Heart right ventricle (tissue), 16 donors: ENCODE measurements around the gene ZCCHC4. TPM values are rescaled to one million over a fixed set of nuclear protein-coding genes. Genes with fewer than 3 reads are reported as not detected.

ENCODE experiments used
- ATAC-seq, 8 donors: fragments of 200-7000 bp; cut with Tn5 transposase; one replicate each; pipeline ENCODE4 v1.9.1; 2020; ENCODE audit warnings: mild to moderate bottlenecking in 8 of 8, moderate library complexity in 8 of 8, moderate number of reproducible peaks in 1 of 8
- DNase-seq, 2 donors: peaks; one replicate each; pipeline ENCODE4 v3.0.0-alpha.2; 2020
- H3K27ac ChIP-seq, 10 donors: fragments of 200-600 bp; sonication (generic) in 2 of 10; one replicate each; pipeline versions ENCODE4 v1.5.0 to v1.8.0; 2020 to 2022; ENCODE audit warnings: mild to moderate bottlenecking in 3 of 10
- H3K27me3 ChIP-seq, 7 donors: fragments of 200-600 bp; one replicate each; pipeline ENCODE4 v1.8.0; 2021 to 2022; ENCODE audit warnings: mild to moderate bottlenecking in 2 of 7
- H3K36me3 ChIP-seq, 9 donors: fragments of 200-600 bp; sonication (generic) in 1 of 9; one replicate each; pipeline versions ENCODE4 v1.5.0 to v1.8.0; 2020 to 2022; ENCODE audit warnings: mild to moderate bottlenecking in 2 of 9
- H3K4me1 ChIP-seq, 9 donors: fragments of 200-600 bp; sonication (generic) in 1 of 9; one replicate each; pipeline versions ENCODE4 v1.5.0 to v1.8.0; 2020 to 2022; ENCODE audit warnings: mild to moderate bottlenecking in 4 of 9
- H3K4me3 ChIP-seq, 10 donors: fragments of 200-600 bp; sonication (generic) in 2 of 10; one replicate each; pipeline versions ENCODE4 v1.5.0 to v1.8.0; 2020 to 2022; ENCODE audit warnings: mild to moderate bottlenecking in 7 of 10, moderate library complexity in 2 of 10
- H3K9me3 ChIP-seq, 11 donors: fragments of 200-600 bp in 10 of 11; sonication (generic) in 2 of 11; one replicate each; pipeline versions ENCODE4 v1.5.0 to v1.8.0; 2013 to 2022; ENCODE audit warnings: mild to moderate bottlenecking in 2 of 11, control low read depth in 1 of 11, moderate library complexity in 1 of 11
- WGBS, 2 donors: extraction: QIAGEN DNeasy Blood & Tissue Kit; methylation state at CpG; one replicate each; pipeline ENCODE4 v1.1.7; 2013; ENCODE audit warnings: inconsistent platforms in 1 of 2; 5-methylcytosine and 5-hydroxymethylcytosine counted together
- intact Hi-C, 10 donors: fragments of 100-400 bp; cut with DNase I; formaldehyde crosslinking; loops; one replicate each; pipeline versions ENCODE4 v1.11.1 to v1.14.2; 2022
- polyA plus RNA-seq, 2 donors: library from polyadenylated mRNA; stranded (reverse); fragments of 200-250 nt; gene quantifications; one replicate each; pipeline ENCODE4 v1.2.3, GENCODE V29; 2013
- total RNA-seq, 10 donors: library from RNA; stranded (reverse); fragmentation: NEBNext Ultra II Directional in 3 of 10; extraction: Animal tissue kit (Norgen Biotek cat#: 25700) in 3 of 10; gene quantifications; one replicate each; pipeline versions ENCODE4 v1.2.1 to v1.2.4, GENCODE V29; 2021 to 2023
- TF ChIP-seq, protein P1 (sequence below), 9 donors: fragments of 200-600 bp; sonication (generic) in 2 of 9; IDR thresholded peaks; one replicate each; pipeline versions ENCODE4 v1.5.0 to v1.8.0; 2021 to 2022; ENCODE audit warnings: antibody characterized with exemption in 9 of 9, mild to moderate bottlenecking in 5 of 9, moderate library complexity in 1 of 9
- donor health status: Arrhythmogenic right ventricular cardiomyopathy.
- donor health status: ischemic (EF 13 %, LVEDD 7.1; RV severe dilation, severe dysfunction).
- donor health status: healthy with polysubstance abuse.
- donor health status: DM: no; HTN: yes; CAD: no.
- donor health status: DM: no; HTN: no; CAD: no.
- donor health status: ischemic (EF 25% LVEDD 6.9; RV normal size, moderate dysfunction).
- donor health status: ischemic (EF 25% LVEDD 5.7; RV mildly dilated, moderate dysfunction).
- donor health status: healthy.
- donor health status: DM: yes; HTN: yes; CAD: no.
- donor health status: Ischemic cardiomyopathy.
- donor health status: ischemic (EF 35%, LVEDD 5.7; RV mildly dilated, moderate dysfunction).
- donor health status: nonischemic (EF 11% LVEDD 7.7; RV severe dilation, severe dysfunction).
- donor health status: DM: yes; HTN: yes; CAD: no.
- donor health status: PGD.
- donor health status: ischemic (EF 29% LVEDD 5.4; RV normal size, mild dysfunction).
- donor health status: nonischemic (EF 23%, LVEDD 6.1; RV moderate dilation, normal function).

ZCCHC4 gene
- total and polyA plus RNA-seq, 12 donors, result 3.8 to 10.9 (median 7.5) TPM

DNA sequence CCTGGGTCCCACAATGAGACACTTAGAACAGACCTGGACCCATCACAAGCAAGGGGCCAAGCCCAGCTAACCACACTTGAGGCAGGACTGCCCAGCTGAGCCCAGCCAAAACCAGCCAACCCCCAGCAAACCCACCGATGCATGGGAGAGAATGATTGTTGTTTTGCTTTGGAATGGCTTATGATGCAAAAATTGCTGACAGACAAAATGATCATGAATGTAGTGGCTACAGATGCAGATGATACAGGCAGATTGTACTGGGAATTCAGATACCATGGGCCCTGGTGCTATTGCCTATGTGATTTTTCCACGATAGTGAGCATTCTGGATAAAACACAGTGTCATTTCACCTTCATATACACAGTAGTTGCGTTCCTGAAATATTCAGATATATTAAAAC is 9.0 kb upstream of the ZCCHC4 start:
- Histone ChIP-seq H3K4me1 (peaks cover 0 to 3% (median 0%) of the 10 kb centered on the region in 9 donors), H3K27ac (no peak overlapping the region), H3K9me3 (no peaks in the 10 kb centered on the region), H3K4me3 (no peak overlapping the region), H3K27me3 (peaks cover 0 to 12% (median 5%) of the 10 kb centered on the region in 7 donors), H3K36me3 (no peaks in the 10 kb centered on the region)
- TF ChIP-seq, protein P1, sequence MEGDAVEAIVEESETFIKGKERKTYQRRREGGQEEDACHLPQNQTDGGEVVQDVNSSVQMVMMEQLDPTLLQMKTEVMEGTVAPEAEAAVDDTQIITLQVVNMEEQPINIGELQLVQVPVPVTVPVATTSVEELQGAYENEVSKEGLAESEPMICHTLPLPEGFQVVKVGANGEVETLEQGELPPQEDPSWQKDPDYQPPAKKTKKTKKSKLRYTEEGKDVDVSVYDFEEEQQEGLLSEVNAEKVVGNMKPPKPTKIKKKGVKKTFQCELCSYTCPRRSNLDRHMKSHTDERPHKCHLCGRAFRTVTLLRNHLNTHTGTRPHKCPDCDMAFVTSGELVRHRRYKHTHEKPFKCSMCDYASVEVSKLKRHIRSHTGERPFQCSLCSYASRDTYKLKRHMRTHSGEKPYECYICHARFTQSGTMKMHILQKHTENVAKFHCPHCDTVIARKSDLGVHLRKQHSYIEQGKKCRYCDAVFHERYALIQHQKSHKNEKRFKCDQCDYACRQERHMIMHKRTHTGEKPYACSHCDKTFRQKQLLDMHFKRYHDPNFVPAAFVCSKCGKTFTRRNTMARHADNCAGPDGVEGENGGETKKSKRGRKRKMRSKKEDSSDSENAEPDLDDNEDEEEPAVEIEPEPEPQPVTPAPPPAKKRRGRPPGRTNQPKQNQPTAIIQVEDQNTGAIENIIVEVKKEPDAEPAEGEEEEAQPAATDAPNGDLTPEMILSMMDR (IDR thresholded peaks at IDR 0.05), result no peak
- WGBS, 2 donors, result 82 to 86% methylated on average over 3 of the region's 3 CpGs
- DNase-seq (no peak), ATAC-seq (no peak)
- intact Hi-C loops, result loop anchor here in 2 of 10 donors (10.0 kb wide), 1 partner anchor 139 kb away; the partner anchor contains the start of gene SEPSECS (in 2 of the 2)

DNA sequence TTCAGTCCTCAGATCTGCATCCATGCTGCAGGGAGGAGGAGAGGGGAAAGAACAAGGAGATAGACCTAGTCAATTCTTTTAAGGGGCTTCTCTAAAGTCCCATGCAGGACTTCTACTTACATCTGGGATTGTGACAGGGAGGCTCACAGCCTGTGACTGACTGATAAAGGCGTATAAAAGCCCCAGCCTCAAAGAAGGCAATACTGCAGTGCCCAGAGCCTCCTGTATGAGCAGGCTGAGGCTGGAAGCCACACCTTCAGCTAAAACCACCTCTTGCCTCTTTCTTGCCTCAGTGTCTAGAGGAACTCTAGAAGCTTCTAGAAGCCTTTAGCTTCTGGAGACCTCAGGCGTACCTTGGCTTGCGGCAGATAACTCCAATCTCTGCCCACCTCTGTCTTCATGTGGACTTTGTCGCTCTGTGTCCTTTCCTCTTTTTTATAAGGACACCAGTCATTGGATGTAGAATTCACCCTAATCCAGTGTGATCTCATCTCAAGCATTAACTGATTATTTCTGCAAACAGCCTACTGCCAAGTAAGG is 6.0 kb upstream of the ZCCHC4 start:
- TF ChIP-seq, protein P1 (IDR thresholded peaks at IDR 0.05), result no peak

DNA sequence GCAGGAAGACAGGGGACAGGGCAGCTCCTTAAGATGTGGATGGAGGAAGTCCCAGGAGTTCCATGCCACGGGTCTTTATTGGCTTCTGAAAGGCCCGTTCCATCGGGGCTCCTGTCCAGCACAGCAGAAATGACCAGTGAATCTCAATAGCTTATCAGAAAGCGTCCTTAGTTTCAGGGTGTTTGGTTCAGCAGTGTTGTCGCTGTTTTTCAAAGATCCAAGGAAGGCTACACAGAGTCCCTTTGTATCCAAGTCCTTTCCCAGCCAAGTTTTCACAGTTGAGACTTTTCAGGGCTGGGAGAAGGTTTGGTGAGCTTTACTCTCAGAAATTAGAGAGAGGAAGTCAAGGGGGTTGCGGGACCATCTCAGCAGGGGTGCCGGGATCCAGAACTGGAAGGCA is 5.0 kb upstream of the ZCCHC4 start:
- intact Hi-C loops, result loop anchor here in 2 of 10 donors (10.0 kb wide), 1 partner anchor 143 kb away; the partner anchor contains the start of gene SEPSECS (in 2 of the 2)
- 65 to 67% methylated on average over 7 of the region's 7 CpGs for WGBS, 2 donors

More for the DNA sequence above, 6.0 kb upstream of the ZCCHC4 start:
- Histone ChIP-seq H3K27me3 (peaks cover 0 to 5% (median 0%) of the 10 kb centered on the region in 7 donors), H3K4me3 (no peak overlapping the region), H3K27ac (no peak overlapping the region), H3K9me3 (no peaks in the 10 kb centered on the region), H3K4me1 (peaks cover 0 to 12% (median 0%) of the 10 kb centered on the region in 9 donors), H3K36me3 (no peaks in the 10 kb centered on the region)
- intact Hi-C loops, result loop anchor here in 2 of 10 donors (10.0 kb wide), 1 partner anchor 142 kb away; the partner anchor contains the start of gene SEPSECS (in 2 of the 2)
- WGBS, 2 donors, result 67 to 95% methylated on average over 4 of the region's 4 CpGs
- no peak for ATAC-seq
- no peak for DNase-seq

DNA sequence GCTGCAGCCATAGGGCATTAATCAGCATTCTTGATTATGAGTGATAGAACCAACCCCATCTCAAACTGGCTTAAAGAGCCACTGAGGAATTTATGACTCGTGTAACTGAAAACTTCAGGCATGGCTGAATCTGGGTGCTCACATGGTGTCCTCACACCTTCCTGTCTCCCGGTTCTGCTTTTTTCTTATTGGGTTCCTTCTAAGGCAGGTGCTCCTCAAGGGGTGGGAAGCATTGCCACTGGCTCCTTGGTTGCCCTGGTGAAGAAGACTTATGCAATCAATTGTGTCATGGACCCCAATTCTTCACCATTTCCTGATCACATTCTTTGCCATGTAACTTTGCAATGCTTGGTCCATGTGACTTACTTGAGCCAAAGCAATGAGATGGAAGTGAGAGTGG is 4.3 kb upstream of the ZCCHC4 start:
- DNase-seq (no peak), ATAC-seq (no peak)
- H3K36me3 ChIP-seq, result no peaks in the 10 kb centered on the region
- H3K4me1 ChIP-seq, result peaks cover 0 to 21% (median 3%) of the 10 kb centered on the region in 9 donors
- H3K27me3 ChIP-seq, result peaks cover 0 to 5% (median 0%) of the 10 kb centered on the region in 7 donors
- intact Hi-C loops, result loop anchor here in 2 of 10 donors (10.0 kb wide), 1 partner anchor 144 kb away; the partner anchor contains the start of gene SEPSECS (in 2 of the 2)
- no peak overlapping the region for H3K27ac ChIP-seq
- H3K4me3 ChIP-seq, result no peak overlapping the region
- TF ChIP-seq, protein P1 (IDR thresholded peaks at IDR 0.05), result no peak
- H3K9me3 ChIP-seq, result no peaks in the 10 kb centered on the region
- 86 to 92% methylated on average over 2 of the region's 2 CpGs for WGBS, 2 donors

More for the DNA sequence above, 5.0 kb upstream of the ZCCHC4 start:
- TF ChIP-seq, protein P1 (IDR thresholded peaks at IDR 0.05), result no peak
- no peak for ATAC-seq
- no peak overlapping the region for H3K27ac ChIP-seq
- H3K9me3 ChIP-seq, result no peaks in the 10 kb centered on the region
- no peaks in the 10 kb centered on the region for H3K36me3 ChIP-seq
- H3K4me1 ChIP-seq, result peaks cover 0 to 17% (median 0%) of the 10 kb centered on the region in 9 donors
- H3K27me3 ChIP-seq, result peaks cover 0 to 5% (median 0%) of the 10 kb centered on the region in 7 donors
- no peak overlapping the region for H3K4me3 ChIP-seq
- no peak for DNase-seq
